Measurements from ENCODE around the gene ADGRB3. TPM values are rescaled to one million over a fixed set of nuclear protein-coding genes. Genes with fewer than 3 reads are reported as not detected.
"Not testable (repeated sequence)": the region's sequence is repeated elsewhere in the genome, so short reads cannot be mapped to it uniquely, and the experiment has no call there.

The ADGRB3 gene
- total and polyA plus RNA-seq, 5 donors: 0.88 to 2.6 (median 1.5) TPM

DNA sequence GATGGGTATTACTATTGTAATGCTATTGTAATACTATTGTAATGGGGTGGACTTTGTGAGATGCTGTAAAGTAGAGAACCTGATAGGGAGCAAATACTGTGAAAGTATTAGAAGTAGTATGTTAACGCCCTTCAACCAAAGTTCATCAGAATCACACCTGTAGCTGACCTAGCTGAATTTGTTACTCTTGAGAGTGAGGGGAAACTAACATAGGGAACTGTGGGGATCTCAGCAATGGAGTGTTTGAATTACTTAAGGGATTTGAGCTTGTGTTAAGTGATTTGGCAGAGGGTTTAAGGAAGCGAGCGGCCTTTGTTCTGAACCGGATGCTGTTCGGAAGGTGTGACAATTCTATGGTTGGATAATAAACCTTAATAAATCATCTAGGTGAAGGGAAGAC is 312.6 kb downstream of the ADGRB3 start:
- Histone ChIP-seq H3K4me1 (ENCODE audit: control insufficient read depth, insufficient read depth, low read length) (no peaks in the 10 kb centered on the region), H3K27me3 (ENCODE audit: control insufficient read depth, insufficient read depth) (no peaks in the 10 kb centered on the region), H3K4me3 (ENCODE audit: low read length) (no peak overlapping the region), H3K27ac (ENCODE audit: low read length) (no peak overlapping the region), H3K9me3 (ENCODE audit: control insufficient read depth, low read length) (no peaks in the 10 kb centered on the region)
- intact Hi-C loops (cut with DNase I): no loop called here
- DNase-seq: no peak
- no peak for ATAC-seq
- WGBS: 85% methylated on average over 5 of the region's 5 CpGs

DNA sequence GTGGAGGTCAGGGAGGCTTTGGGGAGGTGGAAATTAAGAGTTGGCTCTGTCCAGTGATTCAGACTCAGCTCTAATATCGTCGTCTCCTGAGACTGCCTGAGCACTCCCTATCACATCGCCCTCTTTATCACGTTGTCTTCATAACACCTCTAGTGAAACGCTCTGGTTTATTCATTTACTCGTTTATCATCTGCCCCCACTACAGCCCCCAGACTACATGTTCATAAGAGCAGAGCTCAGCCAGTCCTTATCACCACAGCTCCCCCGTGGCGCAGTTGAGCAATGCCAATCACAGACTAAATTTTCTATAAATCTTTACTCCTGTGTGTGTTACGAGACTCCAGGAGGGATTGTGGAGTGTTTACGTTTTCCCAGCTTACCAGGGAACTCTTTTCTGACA is 316.2 kb downstream of the ADGRB3 start:
- Histone ChIP-seq H3K27ac (ENCODE audit: low read length) (no peak overlapping the region), H3K4me3 (ENCODE audit: low read length) (no peak overlapping the region), H3K27me3 (ENCODE audit: control insufficient read depth, insufficient read depth) (no peaks in the 10 kb centered on the region), H3K4me1 (ENCODE audit: control insufficient read depth, insufficient read depth, low read length) (no peaks in the 10 kb centered on the region), H3K9me3 (ENCODE audit: control insufficient read depth, low read length) (no peaks in the 10 kb centered on the region)
- 34% methylated on average over 10 of the region's 10 CpGs for WGBS
- DNase-seq (no peak), ATAC-seq (no peak)
- intact Hi-C loops (cut with DNase I): no loop called here

- WGBS: 55% methylated on average over 2 of the region's 2 CpGs
These were observed 323.2 kb downstream of the ADGRB3 start for GRCh38 chr6:68958327-68958726.

DNA sequence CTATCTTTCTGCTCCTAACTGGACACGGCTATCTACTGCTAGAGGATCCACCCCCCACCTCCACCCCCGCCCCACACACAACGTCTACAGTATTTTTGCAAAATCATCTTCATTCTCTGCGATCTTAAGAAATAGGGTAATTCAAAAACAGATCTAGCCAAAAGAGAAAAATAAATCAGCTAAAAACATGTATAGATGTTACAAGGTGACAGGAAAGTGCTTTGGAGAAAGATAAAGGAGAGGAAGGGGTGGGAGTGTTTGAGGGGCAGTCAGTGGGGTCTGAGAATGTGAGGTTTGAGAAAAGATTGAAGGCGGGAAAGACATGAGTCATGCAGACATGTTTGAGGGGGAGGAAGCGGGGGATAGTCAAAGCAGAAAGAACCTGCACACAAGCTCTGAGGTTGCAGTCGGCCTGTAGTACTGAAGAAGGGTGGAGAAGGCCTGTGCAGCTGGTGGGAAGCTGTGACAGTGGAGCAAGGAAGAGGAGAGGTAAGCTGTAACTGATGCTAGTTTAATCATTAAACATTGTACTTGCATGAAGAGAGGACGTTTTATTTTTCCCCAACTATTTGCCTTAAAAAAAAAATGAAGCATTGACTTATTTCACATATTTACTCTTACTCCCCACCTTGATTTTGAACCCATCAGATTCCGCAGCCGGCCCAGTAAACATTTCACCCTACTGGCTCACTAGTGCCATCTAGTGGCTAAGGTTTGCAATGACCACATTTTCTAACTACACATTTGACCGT is 332.6 kb downstream of the ADGRB3 start:
- DNase-seq: peak in 2 of 3 donors; percentile 23 to 55
- intact Hi-C loops (cut with DNase I): loop anchor here in 2 of 4 donors (10.0 kb wide), 2 partner anchors 93 to 333 kb away; partner anchors contain the start of gene ADGRB3 (in 2 of the 2)
- Histone ChIP-seq H3K9me3 (ENCODE audit: control insufficient read depth, low read length) (no peaks in the 10 kb centered on the region), H3K4me3 (ENCODE audit: low read length) (no peak overlapping the region), H3K4me1 (ENCODE audit: control insufficient read depth, insufficient read depth, low read length) (no peaks in the 10 kb centered on the region), H3K27me3 (ENCODE audit: control insufficient read depth, insufficient read depth) (no peaks in the 10 kb centered on the region), H3K27ac (ENCODE audit: low read length) (no peak overlapping the region)
- peak; percentile 55 to 60 for ATAC-seq
- 42% methylated on average over 11 of the region's 11 CpGs for WGBS

More at GRCh38 chr6:68958327-68958726, 323.2 kb downstream of the ADGRB3 start:
- Histone ChIP-seq H3K27me3 (ENCODE audit: control insufficient read depth, insufficient read depth) (no peaks in the 10 kb centered on the region), H3K9me3 (ENCODE audit: control insufficient read depth, low read length) (no peaks in the 10 kb centered on the region), H3K4me3 (ENCODE audit: low read length) (no peak overlapping the region), H3K27ac (ENCODE audit: low read length) (no peak overlapping the region), H3K4me1 (ENCODE audit: control insufficient read depth, insufficient read depth, low read length) (no peaks in the 10 kb centered on the region)
- ATAC-seq (no peak), DNase-seq (no peak)
- intact Hi-C loops (cut with DNase I): no loop called here

DNA sequence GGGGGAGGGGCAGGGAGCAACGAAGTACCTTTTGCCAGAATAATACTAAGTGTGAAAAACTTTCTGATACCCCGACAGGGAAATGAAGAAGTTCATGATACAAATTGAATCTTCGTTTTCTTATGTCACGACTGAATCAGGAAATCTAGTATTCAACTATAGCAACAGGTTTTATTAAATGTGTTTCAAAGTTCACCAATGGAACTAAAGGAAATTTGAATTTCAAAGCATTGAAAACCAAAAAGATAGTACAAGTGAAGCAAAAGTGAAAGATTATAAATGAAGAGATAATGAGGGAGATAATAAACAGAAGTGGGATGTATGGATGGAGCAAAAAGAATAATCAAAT is 333.2 kb downstream of the ADGRB3 start:
- H3K9me3 ChIP-seq (ENCODE audit: control insufficient read depth, low read length): no peaks in the 10 kb centered on the region
- ATAC-seq (no peak), DNase-seq (no peak)
- H3K27me3 ChIP-seq (ENCODE audit: control insufficient read depth, insufficient read depth): no peaks in the 10 kb centered on the region
- H3K4me1 ChIP-seq (ENCODE audit: control insufficient read depth, insufficient read depth, low read length): no peaks in the 10 kb centered on the region
- H3K27ac ChIP-seq (ENCODE audit: low read length): no peak overlapping the region
- WGBS: 5% methylated on average over 4 of the region's 4 CpGs
- intact Hi-C loops (cut with DNase I): loop anchor here in 2 of 4 donors (10.0 kb wide), 2 partner anchors 93 to 333 kb away; partner anchors contain the start of gene ADGRB3 (in 2 of the 2)
- H3K4me3 ChIP-seq (ENCODE audit: low read length): no peak overlapping the region

- no peaks in the 10 kb centered on the region for H3K27me3 ChIP-seq (ENCODE audit: control insufficient read depth, insufficient read depth)
- no peaks in the 10 kb centered on the region for H3K9me3 ChIP-seq (ENCODE audit: control insufficient read depth, low read length)
- no peak for ATAC-seq
- intact Hi-C loops (cut with DNase I): loop anchor here in 1 of 4 donors (10.0 kb wide), 1 partner anchor 752 kb away; no protein-coding TSS in a partner anchor
- no peak for DNase-seq
- H3K27ac ChIP-seq (ENCODE audit: low read length): no peak overlapping the region
- H3K4me3 ChIP-seq (ENCODE audit: low read length): no peak overlapping the region
- H3K4me1 ChIP-seq (ENCODE audit: control insufficient read depth, insufficient read depth, low read length): no peaks in the 10 kb centered on the region
These were observed 338.0 kb downstream of the ADGRB3 start for GRCh38 chr6:68973066-68973465.

- Histone ChIP-seq H3K27me3 (ENCODE audit: control insufficient read depth, insufficient read depth) (no peaks in the 10 kb centered on the region), H3K9me3 (ENCODE audit: control insufficient read depth, low read length) (no peaks in the 10 kb centered on the region), H3K4me1 (ENCODE audit: control insufficient read depth, insufficient read depth, low read length) (no peaks in the 10 kb centered on the region), H3K4me3 (ENCODE audit: low read length) (no peak overlapping the region), H3K27ac (ENCODE audit: low read length) (no peak overlapping the region)
- DNase-seq (peak in 1 of 3 donors; percentile 58), ATAC-seq (peak; percentile 66 to 91)
- 15% methylated on average over 2 of the region's 2 CpGs for WGBS
- intact Hi-C loops (cut with DNase I): loop anchor here in 1 of 4 donors (10.0 kb wide), 1 partner anchor 750 kb away; no protein-coding TSS in a partner anchor
These were observed 340.0 kb downstream of the ADGRB3 start for GRCh38 chr6:68975064-68975463.

DNA sequence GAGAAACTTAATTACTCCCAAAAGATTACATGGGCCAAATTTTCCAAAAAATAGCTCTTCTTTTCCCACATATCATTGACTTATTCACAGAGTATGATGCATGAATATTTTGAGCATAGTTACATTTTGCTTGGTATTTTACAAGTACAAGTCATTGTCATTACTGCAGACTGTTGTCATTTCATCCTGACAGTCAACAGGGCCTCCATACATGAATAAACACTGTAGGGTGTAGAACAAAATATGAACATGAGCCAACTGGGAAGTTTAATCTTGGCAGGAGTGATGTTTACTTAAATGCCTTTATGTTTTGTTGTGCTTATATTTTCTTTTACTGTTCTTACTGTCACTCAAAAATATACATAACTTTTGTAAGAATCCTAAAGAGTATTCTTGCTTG is 340.7 kb downstream of the ADGRB3 start:
- ATAC-seq: no peak
- H3K9me3 ChIP-seq (ENCODE audit: control insufficient read depth, low read length): no peaks in the 10 kb centered on the region
- no peak overlapping the region for H3K27ac ChIP-seq (ENCODE audit: low read length)
- H3K27me3 ChIP-seq (ENCODE audit: control insufficient read depth, insufficient read depth): no peaks in the 10 kb centered on the region
- H3K4me1 ChIP-seq (ENCODE audit: control insufficient read depth, insufficient read depth, low read length): no peaks in the 10 kb centered on the region
- no peak overlapping the region for H3K4me3 ChIP-seq (ENCODE audit: low read length)
- DNase-seq: no peak
- intact Hi-C loops (cut with DNase I): loop anchor here in 1 of 4 donors (10.0 kb wide), 1 partner anchor 749 kb away; no protein-coding TSS in a partner anchor

- intact Hi-C loops (cut with DNase I): loop anchor here in 1 of 4 donors (10.0 kb wide), 1 partner anchor 749 kb away; no protein-coding TSS in a partner anchor
- H3K27me3 ChIP-seq (ENCODE audit: control insufficient read depth, insufficient read depth): no peaks in the 10 kb centered on the region
- H3K9me3 ChIP-seq (ENCODE audit: control insufficient read depth, low read length): no peaks in the 10 kb centered on the region
- no peak overlapping the region for H3K4me3 ChIP-seq (ENCODE audit: low read length)
- H3K27ac ChIP-seq (ENCODE audit: low read length): no peak overlapping the region
- no peaks in the 10 kb centered on the region for H3K4me1 ChIP-seq (ENCODE audit: control insufficient read depth, insufficient read depth, low read length)
- DNase-seq (no peak), ATAC-seq (no peak)
- 71% methylated on average over 4 of the region's 4 CpGs for WGBS
These were observed 341.2 kb downstream of the ADGRB3 start for GRCh38 chr6:68976260-68976659.

GRCh38 chr6:68978411-68978810 is 343.3 kb downstream of the ADGRB3 start:
- no peak overlapping the region for H3K27ac ChIP-seq (ENCODE audit: low read length)
- H3K4me3 ChIP-seq (ENCODE audit: low read length): no peak overlapping the region
- H3K4me1 ChIP-seq (ENCODE audit: control insufficient read depth, insufficient read depth, low read length): no peaks in the 10 kb centered on the region
- no peaks in the 10 kb centered on the region for H3K27me3 ChIP-seq (ENCODE audit: control insufficient read depth, insufficient read depth)
- no peak for ATAC-seq
- intact Hi-C loops (cut with DNase I): loop anchor here in 1 of 4 donors (10.0 kb wide), 1 partner anchor 746 kb away; no protein-coding TSS in a partner anchor
- no peaks in the 10 kb centered on the region for H3K9me3 ChIP-seq (ENCODE audit: control insufficient read depth, low read length)
- DNase-seq: no peak

DNA sequence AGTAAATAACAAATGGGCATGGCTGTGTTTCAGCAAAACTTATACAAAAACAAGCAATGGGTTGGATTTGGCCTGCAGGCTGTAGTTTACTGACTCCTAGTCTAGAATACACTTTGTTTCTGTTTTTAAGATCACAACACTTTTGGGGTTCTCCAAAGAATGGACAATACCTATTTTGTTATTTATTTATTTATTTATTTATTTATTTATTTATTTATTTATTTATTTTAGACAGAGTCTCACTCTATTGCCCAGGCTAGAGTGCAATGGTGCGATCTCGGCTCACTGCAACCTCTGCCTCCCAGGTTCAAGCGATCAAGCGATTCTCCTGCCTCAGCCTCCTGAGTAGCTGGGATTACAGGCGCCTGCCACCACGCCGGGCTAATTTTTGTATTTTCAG is 346.6 kb downstream of the ADGRB3 start:
- DNase-seq; ATAC-seq; H3K4me1 ChIP-seq (ENCODE audit: control insufficient read depth, insufficient read depth, low read length); intact Hi-C loops (cut with DNase I); H3K27me3 ChIP-seq (ENCODE audit: control insufficient read depth, insufficient read depth); H3K4me3 ChIP-seq (ENCODE audit: low read length); H3K27ac ChIP-seq (ENCODE audit: low read length); H3K9me3 ChIP-seq (ENCODE audit: control insufficient read depth, low read length): not testable (repeated sequence)
- 97% methylated on average over 7 of the region's 7 CpGs for WGBS
